RWPE2 (cell line): ENCODE measurements around the gene AMER1.
A peak's percentile ranks its signal among the peaks of the same experiment; 100 is the strongest.
"Not testable (repeated sequence)": the region's sequence is repeated elsewhere in the genome, so short reads cannot be mapped to it uniquely, and the experiment has no call there.

Experiments
- ATAC-seq: fragments of 200-7000 bp; cut with Tn5 transposase; 3 replicates; pipeline ENCODE4 v1.9.1; 2021; ENCODE audit warnings: low read depth
- DNase-seq: peaks from one replicate; pipeline ENCODE4 v3.0.0-alpha.2; 2020; ENCODE audit warnings: low spot score
- H3K27ac ChIP-seq: fragments of 450-650 bp; 2 replicates; pipeline ENCODE4 v1.5.1; 2017; ENCODE audit warnings: mild to moderate bottlenecking; ENCODE audit not compliant: poor library complexity, severe bottlenecking
- H3K27me3 ChIP-seq: fragments of 250-450 bp; sonication (Bioruptor Pico); 2 replicates; pipeline ENCODE4 v1.5.1; 2021; ENCODE audit warnings: mild to moderate bottlenecking, moderate library complexity; ENCODE audit not compliant: insufficient read depth, poor library complexity, severe bottlenecking
- H3K36me3 ChIP-seq: fragments of 250-450 bp; sonication (Bioruptor Pico); 2 replicates; pipeline ENCODE4 v1.5.1; 2020; ENCODE audit warnings: low read depth, mild to moderate bottlenecking, moderate library complexity
- H3K4me1 ChIP-seq: fragments of 250-450 bp; sonication (Bioruptor Pico); 2 replicates; pipeline ENCODE4 v1.5.1; 2021; ENCODE audit warnings: mild to moderate bottlenecking, moderate library complexity; ENCODE audit not compliant: insufficient read depth, poor library complexity, severe bottlenecking
- H3K4me3 ChIP-seq: fragments of 250-450 bp; sonication (Bioruptor Pico); 2 replicates; pipeline ENCODE4 v1.5.1; 2021; ENCODE audit warnings: mild to moderate bottlenecking, moderate library complexity; ENCODE audit not compliant: severe bottlenecking
- H3K9me3 ChIP-seq: fragments of 250-450 bp; sonication (Bioruptor Pico); 2 replicates; pipeline ENCODE4 v1.5.1; 2021; ENCODE audit warnings: mild to moderate bottlenecking, moderate library complexity; ENCODE audit not compliant: severe bottlenecking
- TF ChIP-seq, protein P1 (sequence below): fragments of 450-650 bp; IDR thresholded peaks from one replicate; pipeline ENCODE4 v1.5.1; 2017; ENCODE audit warnings: mild to moderate bottlenecking, moderate library complexity; ENCODE audit not compliant: poor library complexity, severe bottlenecking

The AMER1 gene

DNA sequence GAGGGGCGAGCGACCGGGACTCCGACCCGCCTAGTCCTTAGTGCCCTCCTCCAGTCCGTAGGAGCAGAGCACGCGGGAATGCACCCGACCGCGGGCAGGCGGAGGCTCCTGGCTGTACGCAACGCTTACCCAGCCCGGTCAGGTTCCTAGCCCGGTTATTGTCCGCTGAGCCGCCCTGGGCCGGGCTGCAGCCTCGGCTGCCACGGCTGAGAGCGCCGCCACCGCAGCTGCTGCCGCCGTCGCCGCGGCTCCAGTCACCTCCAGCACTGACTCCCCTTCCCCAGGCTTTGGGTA lies at the start of gene AMER1:
Gene AMER1 (minus strand): TSS at position 268 of the 294 bp plus-strand sequence. CDS start 12,422 bp downstream, outside the sequence.
- H3K27ac ChIP-seq, result peak within 1 kb of the TSS; percentile 64
- ATAC-seq (peak; percentile 63), DNase-seq (no peak)
- no peaks in the 10 kb centered on the region for H3K9me3 ChIP-seq
- H3K36me3 ChIP-seq, result no peaks in the 10 kb centered on the region
- TF ChIP-seq, protein P1, sequence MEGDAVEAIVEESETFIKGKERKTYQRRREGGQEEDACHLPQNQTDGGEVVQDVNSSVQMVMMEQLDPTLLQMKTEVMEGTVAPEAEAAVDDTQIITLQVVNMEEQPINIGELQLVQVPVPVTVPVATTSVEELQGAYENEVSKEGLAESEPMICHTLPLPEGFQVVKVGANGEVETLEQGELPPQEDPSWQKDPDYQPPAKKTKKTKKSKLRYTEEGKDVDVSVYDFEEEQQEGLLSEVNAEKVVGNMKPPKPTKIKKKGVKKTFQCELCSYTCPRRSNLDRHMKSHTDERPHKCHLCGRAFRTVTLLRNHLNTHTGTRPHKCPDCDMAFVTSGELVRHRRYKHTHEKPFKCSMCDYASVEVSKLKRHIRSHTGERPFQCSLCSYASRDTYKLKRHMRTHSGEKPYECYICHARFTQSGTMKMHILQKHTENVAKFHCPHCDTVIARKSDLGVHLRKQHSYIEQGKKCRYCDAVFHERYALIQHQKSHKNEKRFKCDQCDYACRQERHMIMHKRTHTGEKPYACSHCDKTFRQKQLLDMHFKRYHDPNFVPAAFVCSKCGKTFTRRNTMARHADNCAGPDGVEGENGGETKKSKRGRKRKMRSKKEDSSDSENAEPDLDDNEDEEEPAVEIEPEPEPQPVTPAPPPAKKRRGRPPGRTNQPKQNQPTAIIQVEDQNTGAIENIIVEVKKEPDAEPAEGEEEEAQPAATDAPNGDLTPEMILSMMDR, result no peak
- no peaks in the 10 kb centered on the region for H3K27me3 ChIP-seq
- no peaks in the 10 kb centered on the region for H3K4me1 ChIP-seq
- peak within 1 kb of the TSS; percentile 77 for H3K4me3 ChIP-seq

- ATAC-seq, result no peak
These were observed 24.8 kb upstream of the AMER1 start, which contains the start of gene ASB12 for GRCh38 chrX:64230123-64230970. Gene ASB12 (minus strand): TSS chrX:64230607. CDS start chrX:64225650, 4,957 bp downstream.

GRCh38 chrX:64229154-64229553 lies 23.6 kb upstream of the AMER1 start:
- ATAC-seq, result no peak
- TF ChIP-seq, protein P1, result no peak

More at GRCh38 chrX:64230123-64230970, 24.8 kb upstream of the AMER1 start, which contains the start of gene ASB12:
- Histone ChIP-seq H3K36me3 (no peaks in the 10 kb centered on the region), H3K4me1 (no peaks in the 10 kb centered on the region), H3K4me3 (no peak within 1 kb of the TSS), H3K27ac (no peak within 1 kb of the TSS), H3K9me3 (no peaks in the 10 kb centered on the region), H3K27me3 (no peaks in the 10 kb centered on the region)
- no peak for DNase-seq
- TF ChIP-seq, protein P1, result no peak

GRCh38 chrX:64218023-64218422 lies 12.5 kb upstream of the AMER1 start:
- no peak for ATAC-seq
- Histone ChIP-seq H3K36me3 (no peaks in the 10 kb centered on the region), H3K27ac (no peak overlapping the region), H3K27me3 (no peaks in the 10 kb centered on the region), H3K9me3 (no peaks in the 10 kb centered on the region), H3K4me3 (no peak overlapping the region), H3K4me1 (no peaks in the 10 kb centered on the region)
- TF ChIP-seq, protein P1, result no peak
- no peak for DNase-seq

More at GRCh38 chrX:64229154-64229553, 23.6 kb upstream of the AMER1 start:
- Histone ChIP-seq H3K27ac (no peak overlapping the region), H3K36me3 (no peaks in the 10 kb centered on the region), H3K9me3 (no peaks in the 10 kb centered on the region), H3K27me3 (no peaks in the 10 kb centered on the region), H3K4me1 (no peaks in the 10 kb centered on the region), H3K4me3 (no peak overlapping the region)
- no peak for DNase-seq

DNA sequence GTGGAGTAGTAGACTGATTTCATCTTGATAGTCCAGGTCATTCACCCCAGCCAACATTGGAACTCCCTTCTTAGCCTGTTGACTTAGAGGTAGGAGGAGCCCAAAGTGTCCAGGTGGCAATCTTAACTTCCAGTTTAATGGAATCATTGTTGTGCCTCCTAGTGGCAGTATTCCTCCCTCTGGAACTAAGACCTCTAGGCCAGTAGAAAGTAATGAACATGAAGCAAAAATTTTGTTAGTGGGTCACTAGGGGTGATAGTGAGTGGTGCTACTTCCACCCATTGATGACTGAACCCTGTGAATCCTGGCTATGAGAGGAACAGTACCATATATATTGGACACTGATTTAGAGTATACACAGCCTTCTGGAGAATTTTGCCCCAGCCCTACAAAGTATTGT lies 8.5 kb upstream of the AMER1 start:
- ATAC-seq, H3K9me3 ChIP-seq, H3K4me3 ChIP-seq, H3K4me1 ChIP-seq, DNase-seq, H3K36me3 ChIP-seq, H3K27me3 ChIP-seq, H3K27ac ChIP-seq: not testable (repeated sequence)
